ENCODE results near the gene ACOXL. TPM values are rescaled to one million over a fixed set of nuclear protein-coding genes. Genes with fewer than 3 reads are reported as not detected.

ACOXL gene
- total RNA-seq, 1 donor from 2014 or later = 0.23 TPM

DNA sequence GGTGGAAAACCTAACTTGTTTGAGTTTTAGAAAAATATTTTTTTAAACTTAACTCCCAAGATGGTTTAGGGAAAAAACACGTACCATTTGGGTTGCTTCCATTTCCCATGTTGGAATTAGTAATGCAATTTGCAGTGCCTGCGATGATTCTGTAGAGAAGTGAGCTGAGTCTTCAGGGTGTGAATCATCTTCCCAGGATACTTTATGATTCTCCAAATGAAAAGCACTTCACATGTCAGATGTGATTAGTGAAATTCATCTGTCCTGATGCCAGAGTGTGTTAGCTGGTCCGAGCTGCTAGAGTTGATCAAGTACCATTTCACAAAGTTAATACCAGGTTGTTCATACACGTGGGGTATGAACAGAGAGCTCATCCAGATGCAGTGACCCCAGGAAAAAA lies 59.1 kb downstream of the ACOXL start:
- H3K4me3 ChIP-seq (ENCODE audit: insufficient read depth, low read depth, low read length) = no peak overlapping the region
- no peak for TF ChIP-seq EZH2 (IDR thresholded peaks at IDR 0.05; ENCODE audit: insufficient read depth, low read length)
- TF ChIP-seq, protein P1, sequence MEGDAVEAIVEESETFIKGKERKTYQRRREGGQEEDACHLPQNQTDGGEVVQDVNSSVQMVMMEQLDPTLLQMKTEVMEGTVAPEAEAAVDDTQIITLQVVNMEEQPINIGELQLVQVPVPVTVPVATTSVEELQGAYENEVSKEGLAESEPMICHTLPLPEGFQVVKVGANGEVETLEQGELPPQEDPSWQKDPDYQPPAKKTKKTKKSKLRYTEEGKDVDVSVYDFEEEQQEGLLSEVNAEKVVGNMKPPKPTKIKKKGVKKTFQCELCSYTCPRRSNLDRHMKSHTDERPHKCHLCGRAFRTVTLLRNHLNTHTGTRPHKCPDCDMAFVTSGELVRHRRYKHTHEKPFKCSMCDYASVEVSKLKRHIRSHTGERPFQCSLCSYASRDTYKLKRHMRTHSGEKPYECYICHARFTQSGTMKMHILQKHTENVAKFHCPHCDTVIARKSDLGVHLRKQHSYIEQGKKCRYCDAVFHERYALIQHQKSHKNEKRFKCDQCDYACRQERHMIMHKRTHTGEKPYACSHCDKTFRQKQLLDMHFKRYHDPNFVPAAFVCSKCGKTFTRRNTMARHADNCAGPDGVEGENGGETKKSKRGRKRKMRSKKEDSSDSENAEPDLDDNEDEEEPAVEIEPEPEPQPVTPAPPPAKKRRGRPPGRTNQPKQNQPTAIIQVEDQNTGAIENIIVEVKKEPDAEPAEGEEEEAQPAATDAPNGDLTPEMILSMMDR (IDR thresholded peaks at IDR 0.05; ENCODE audit: insufficient read depth, low read depth, low read length) = no peak
- H3K9ac ChIP-seq (ENCODE audit: low read length) = no peak overlapping the region
- H3K9me3 Mint-ChIP-seq (ENCODE audit: unreplicated experiment) = no peaks in the 10 kb centered on the region
- peaks cover 54% of the 10 kb centered on the region for H3K27me3 ChIP-seq (ENCODE audit: insufficient read depth, low read length)
- H3K27me3 Mint-ChIP-seq (ENCODE audit: low read depth, unreplicated experiment) = peaks cover 67% of the 10 kb centered on the region
- H3K4me1 Mint-ChIP-seq (ENCODE audit: low read depth, unreplicated experiment) = no peaks in the 10 kb centered on the region
- no peak overlapping the region for H2AFZ ChIP-seq (ENCODE audit: low read depth, low read length)
- no peaks in the 10 kb centered on the region for H4K20me1 ChIP-seq (ENCODE audit: insufficient read depth, low read length)
- no peak overlapping the region for H3K4me3 Mint-ChIP-seq (ENCODE audit: unreplicated experiment)
- no peak overlapping the region for H3K4me2 ChIP-seq (ENCODE audit: low read length)
- DNase-seq (ENCODE audit: low read depth) (no peak), FAIRE-seq (no peak)
- no peaks in the 10 kb centered on the region for H3K4me1 ChIP-seq (ENCODE audit: insufficient read depth, low read length)
- no peak overlapping the region for H3K27ac Mint-ChIP-seq (ENCODE audit: unreplicated experiment)
- H3K36me3 Mint-ChIP-seq (ENCODE audit: low read depth, unreplicated experiment) = no peaks in the 10 kb centered on the region
- no peaks in the 10 kb centered on the region for H3K36me3 ChIP-seq (ENCODE audit: insufficient read depth, low read length)
- H3K27ac ChIP-seq (ENCODE audit: low read depth, low read length) = no peak overlapping the region
- H3K9me3 ChIP-seq (ENCODE audit: insufficient read depth, low read depth, low read length) = no peaks in the 10 kb centered on the region
- H3K79me2 ChIP-seq (ENCODE audit: insufficient read depth, low read length) = no peaks in the 10 kb centered on the region

DNA sequence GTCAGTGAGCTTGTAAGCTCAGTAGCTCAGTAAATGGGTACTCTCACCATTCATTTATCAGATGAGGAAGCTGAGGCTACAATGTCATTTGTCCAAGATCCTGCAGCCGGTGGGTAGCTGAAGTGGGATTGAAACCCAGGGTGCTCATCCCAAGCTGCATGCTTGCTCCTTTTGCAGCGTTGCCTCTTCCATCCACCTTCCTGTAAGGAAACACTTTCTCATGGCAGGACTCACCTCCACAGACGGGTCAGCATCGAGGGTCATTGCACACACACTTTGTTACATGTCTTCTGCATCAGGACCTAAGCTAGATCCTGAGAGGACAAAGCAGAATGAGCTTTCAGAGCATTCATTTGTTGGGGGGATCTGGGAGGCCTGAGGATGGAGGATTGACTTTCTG lies 60.7 kb downstream of the ACOXL start:
- Histone ChIP-seq H3K27me3 (ENCODE audit: insufficient read depth, low read length) (peaks cover 66% of the 10 kb centered on the region), H2AFZ (ENCODE audit: low read depth, low read length) (no peak overlapping the region), H3K9ac (ENCODE audit: low read length) (no peak overlapping the region), H3K4me1 (ENCODE audit: insufficient read depth, low read length) (no peaks in the 10 kb centered on the region), H3K27ac (ENCODE audit: low read depth, low read length) (no peak overlapping the region), H3K9me3 (ENCODE audit: insufficient read depth, low read depth, low read length) (no peaks in the 10 kb centered on the region), H4K20me1 (ENCODE audit: insufficient read depth, low read length) (no peaks in the 10 kb centered on the region), H3K4me3 (ENCODE audit: insufficient read depth, low read depth, low read length) (no peak overlapping the region), H3K36me3 (ENCODE audit: insufficient read depth, low read length) (no peaks in the 10 kb centered on the region), H3K4me2 (ENCODE audit: low read length) (no peak overlapping the region), H3K79me2 (ENCODE audit: insufficient read depth, low read length) (no peaks in the 10 kb centered on the region)
- H3K4me3 Mint-ChIP-seq (ENCODE audit: unreplicated experiment) = no peak overlapping the region
- DNase-seq (ENCODE audit: low read depth) (no peak), FAIRE-seq (no peak)
- TF ChIP-seq, protein P1 (IDR thresholded peaks at IDR 0.05; ENCODE audit: insufficient read depth, low read depth, low read length) = no peak
- TF ChIP-seq EZH2 (IDR thresholded peaks at IDR 0.05; ENCODE audit: insufficient read depth, low read length) = no peak
- no peaks in the 10 kb centered on the region for H3K36me3 Mint-ChIP-seq (ENCODE audit: low read depth, unreplicated experiment)
- H3K9me3 Mint-ChIP-seq (ENCODE audit: unreplicated experiment) = peaks cover 2% of the 10 kb centered on the region
- no peak overlapping the region for H3K27ac Mint-ChIP-seq (ENCODE audit: unreplicated experiment)
- peaks cover 80% of the 10 kb centered on the region for H3K27me3 Mint-ChIP-seq (ENCODE audit: low read depth, unreplicated experiment)
- H3K4me1 Mint-ChIP-seq (ENCODE audit: low read depth, unreplicated experiment) = no peaks in the 10 kb centered on the region

DNA sequence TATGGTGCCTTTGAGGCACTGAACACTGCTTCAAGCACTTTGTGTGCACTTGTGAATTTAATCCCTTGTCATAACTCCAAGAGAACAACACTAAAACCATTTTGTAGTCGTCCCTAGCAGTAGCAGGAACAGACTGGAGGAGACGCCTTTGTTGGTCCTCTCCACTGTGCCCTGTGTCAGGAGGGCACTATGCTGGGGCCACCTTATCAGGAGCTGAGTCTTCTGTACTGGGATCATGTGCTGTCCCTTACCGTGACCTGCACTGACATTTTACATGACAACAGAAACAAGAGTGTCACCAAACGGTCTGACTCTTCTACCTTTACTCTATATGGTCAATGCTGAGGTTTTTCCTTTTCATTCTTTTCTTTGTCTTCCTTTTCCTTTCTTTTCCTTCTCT lies 62.0 kb downstream of the ACOXL start:
- Histone ChIP-seq H4K20me1 (ENCODE audit: insufficient read depth, low read length) (no peaks in the 10 kb centered on the region), H2AFZ (ENCODE audit: low read depth, low read length) (no peak overlapping the region), H3K79me2 (ENCODE audit: insufficient read depth, low read length) (no peaks in the 10 kb centered on the region), H3K4me1 (ENCODE audit: insufficient read depth, low read length) (no peaks in the 10 kb centered on the region), H3K36me3 (ENCODE audit: insufficient read depth, low read length) (no peaks in the 10 kb centered on the region), H3K4me3 (ENCODE audit: insufficient read depth, low read depth, low read length) (no peak overlapping the region), H3K9ac (ENCODE audit: low read length) (no peak overlapping the region), H3K9me3 (ENCODE audit: insufficient read depth, low read depth, low read length) (no peaks in the 10 kb centered on the region), H3K27me3 (ENCODE audit: insufficient read depth, low read length) (peaks cover 58% of the 10 kb centered on the region), H3K27ac (ENCODE audit: low read depth, low read length) (no peak overlapping the region), H3K4me2 (ENCODE audit: low read length) (no peak overlapping the region)
- no peak for DNase-seq (ENCODE audit: low read depth)
- Mint-ChIP-seq H3K4me3 (ENCODE audit: unreplicated experiment) (no peak overlapping the region), H3K27ac (ENCODE audit: unreplicated experiment) (no peak overlapping the region), H3K27me3 (ENCODE audit: low read depth, unreplicated experiment) (peaks cover 72% of the 10 kb centered on the region), H3K9me3 (ENCODE audit: unreplicated experiment) (peaks cover 2% of the 10 kb centered on the region), H3K36me3 (ENCODE audit: low read depth, unreplicated experiment) (no peaks in the 10 kb centered on the region), H3K4me1 (ENCODE audit: low read depth, unreplicated experiment) (no peaks in the 10 kb centered on the region)
- TF ChIP-seq EZH2 (IDR thresholded peaks at IDR 0.05; ENCODE audit: insufficient read depth, low read length) = no peak
- TF ChIP-seq, protein P1 (IDR thresholded peaks at IDR 0.05; ENCODE audit: insufficient read depth, low read depth, low read length) = no peak
- no peak for FAIRE-seq

All from astrocyte (in vitro differentiated cells and primary cell).